ENCODE data around the gene SMAD3. TPM values are rescaled to one million over a fixed set of nuclear protein-coding genes. Genes with fewer than 3 reads are reported as not detected.

Gene SMAD3
- total RNA-seq, 1 donor from 2014 or later: 89.3 TPM

- no peaks in the 10 kb centered on the region for H3K9me3 ChIP-seq
- TF ChIP-seq, protein P1, sequence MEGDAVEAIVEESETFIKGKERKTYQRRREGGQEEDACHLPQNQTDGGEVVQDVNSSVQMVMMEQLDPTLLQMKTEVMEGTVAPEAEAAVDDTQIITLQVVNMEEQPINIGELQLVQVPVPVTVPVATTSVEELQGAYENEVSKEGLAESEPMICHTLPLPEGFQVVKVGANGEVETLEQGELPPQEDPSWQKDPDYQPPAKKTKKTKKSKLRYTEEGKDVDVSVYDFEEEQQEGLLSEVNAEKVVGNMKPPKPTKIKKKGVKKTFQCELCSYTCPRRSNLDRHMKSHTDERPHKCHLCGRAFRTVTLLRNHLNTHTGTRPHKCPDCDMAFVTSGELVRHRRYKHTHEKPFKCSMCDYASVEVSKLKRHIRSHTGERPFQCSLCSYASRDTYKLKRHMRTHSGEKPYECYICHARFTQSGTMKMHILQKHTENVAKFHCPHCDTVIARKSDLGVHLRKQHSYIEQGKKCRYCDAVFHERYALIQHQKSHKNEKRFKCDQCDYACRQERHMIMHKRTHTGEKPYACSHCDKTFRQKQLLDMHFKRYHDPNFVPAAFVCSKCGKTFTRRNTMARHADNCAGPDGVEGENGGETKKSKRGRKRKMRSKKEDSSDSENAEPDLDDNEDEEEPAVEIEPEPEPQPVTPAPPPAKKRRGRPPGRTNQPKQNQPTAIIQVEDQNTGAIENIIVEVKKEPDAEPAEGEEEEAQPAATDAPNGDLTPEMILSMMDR (IDR thresholded peaks at IDR 0.05): no peak
- no peak for DNase-seq (ENCODE audit: low spot score in 2 of 2)
- intact Hi-C loops (cut with DNase I): loop anchor here (5.0 kb wide), 1 partner anchor 78 kb away; the partner anchor contains the start of gene SMAD3
- no peak overlapping the region for H3K27ac ChIP-seq
- H3K36me3 ChIP-seq: no peaks in the 10 kb centered on the region
- H3K4me1 ChIP-seq: peaks cover 18 to 73% of the 10 kb centered on the region in 2 donors
- no peaks in the 10 kb centered on the region for H3K27me3 ChIP-seq
- no peak overlapping the region for H3K4me3 ChIP-seq
Measured at GRCh38 chr15:67145312-67145610, 79.9 kb downstream of the SMAD3 start.

- intact Hi-C loops (cut with DNase I): loop anchor here (5.0 kb wide), 1 partner anchor 78 kb away; the partner anchor contains the start of gene SMAD3
- Histone ChIP-seq H3K36me3 (no peaks in the 10 kb centered on the region), H3K4me3 (no peak overlapping the region), H3K9me3 (no peaks in the 10 kb centered on the region), H3K27me3 (no peaks in the 10 kb centered on the region), H3K27ac (no peak overlapping the region), H3K4me1 (peaks cover 17 to 69% of the 10 kb centered on the region in 2 donors)
- TF ChIP-seq, protein P1 (IDR thresholded peaks at IDR 0.05): no peak
- DNase-seq (ENCODE audit: low spot score in 2 of 2): no peak
Measured at GRCh38 chr15:67145710-67146109, 80.3 kb downstream of the SMAD3 start.

- peak overlapping the region; percentile 58 to 65 for H3K27ac ChIP-seq
- H3K36me3 ChIP-seq: no peaks in the 10 kb centered on the region
- H3K9me3 ChIP-seq: no peaks in the 10 kb centered on the region
- H3K4me3 ChIP-seq: no peak overlapping the region
- peaks cover 20 to 68% of the 10 kb centered on the region in 2 donors for H3K4me1 ChIP-seq
- DNase-seq (ENCODE audit: low spot score in 2 of 2): no peak
- intact Hi-C loops (cut with DNase I): loop anchor here (5.0 kb wide), 1 partner anchor 79 kb away; the partner anchor contains the start of gene SMAD3
- H3K27me3 ChIP-seq: no peaks in the 10 kb centered on the region
- TF ChIP-seq, protein P1 (IDR thresholded peaks at IDR 0.05): no peak
Measured at GRCh38 chr15:67146234-67146633, 80.8 kb downstream of the SMAD3 start.

- peak overlapping the region; percentile 58 to 65 for H3K27ac ChIP-seq
- DNase-seq (ENCODE audit: low spot score in 2 of 2): no peak
- no peaks in the 10 kb centered on the region for H3K9me3 ChIP-seq
- intact Hi-C loops (cut with DNase I): loop anchor here (5.0 kb wide), 1 partner anchor 80 kb away; the partner anchor contains the start of gene SMAD3
- no peak overlapping the region for H3K4me3 ChIP-seq
- H3K36me3 ChIP-seq: no peaks in the 10 kb centered on the region
- TF ChIP-seq, protein P1 (IDR thresholded peaks at IDR 0.05): no peak
- H3K27me3 ChIP-seq: no peaks in the 10 kb centered on the region
- H3K4me1 ChIP-seq: peaks cover 21 to 67% of the 10 kb centered on the region in 2 donors
Measured at GRCh38 chr15:67146875-67147381, 81.5 kb downstream of the SMAD3 start.

GRCh38 chr15:67147396-67147949 lies 82.1 kb downstream of the SMAD3 start:
- TF ChIP-seq, protein P1 (IDR thresholded peaks at IDR 0.05): no peak
- H3K36me3 ChIP-seq: no peaks in the 10 kb centered on the region
- no peak for DNase-seq (ENCODE audit: low spot score in 2 of 2)
- H3K27me3 ChIP-seq: no peaks in the 10 kb centered on the region
- H3K4me1 ChIP-seq: peaks cover 21 to 63% of the 10 kb centered on the region in 2 donors
- H3K9me3 ChIP-seq: no peaks in the 10 kb centered on the region
- no peak overlapping the region for H3K4me3 ChIP-seq
- intact Hi-C loops (cut with DNase I): loop anchor here (5.0 kb wide), 1 partner anchor 80 kb away; the partner anchor contains the start of gene SMAD3
- peak overlapping the region; percentile 58 to 65 for H3K27ac ChIP-seq
